Cardiac muscle cell (in vitro differentiated cells and primary cell): ENCODE data around the gene CSNK2A1. TPM values are rescaled to one million over a fixed set of nuclear protein-coding genes. Genes with fewer than 3 reads are reported as not detected.
A peak's percentile ranks its signal among the peaks of the same experiment; 100 is the strongest.

Source experiments
- DNase-seq, 2 donors: peaks; one replicate each; pipeline versions ENCODE4 v3.0.0 to v3.0.0-alpha.2; 2010 to 2017; ENCODE audit warnings: low read depth in 1 of 2, low spot score in 1 of 2
- H3K27ac ChIP-seq: fragments of 200-600 bp; sonication (generic); 2 replicates; pipeline ENCODE4 v1.5.1; 2016
- H3K27me3 ChIP-seq: fragments of 200-600 bp; sonication (generic); 2 replicates; pipeline ENCODE4 v1.6.0; 2016; ENCODE audit warnings: control low read depth
- H3K36me3 ChIP-seq: fragments of 200-600 bp; sonication (generic); 2 replicates; pipeline ENCODE4 v1.5.1; 2016; ENCODE audit warnings: control low read depth
- H3K4me1 ChIP-seq: fragments of 200-600 bp; sonication (generic); 2 replicates; pipeline ENCODE4 v1.8.1; 2017; ENCODE audit warnings: low read depth, mild to moderate bottlenecking, mixed run types
- H3K4me3 ChIP-seq: fragments of 200-600 bp; sonication (generic); 2 replicates; pipeline ENCODE4 v1.5.1; 2016; ENCODE audit warnings: mild to moderate bottlenecking
- H3K9me3 ChIP-seq: fragments of 200-600 bp; sonication (generic); 2 replicates; pipeline ENCODE4 v1.5.1; 2017; ENCODE audit warnings: low read depth, mild to moderate bottlenecking, control low read depth
- polyA plus RNA-seq: library from polyadenylated mRNA; unstranded; fragments of >200 nt; fragmentation: Nextera tagmentation; extraction: Ambion mirVana; gene quantifications from 2 replicates; pipeline ENCODE4 v1.2.1, GENCODE V29; 2016
- total RNA-seq: library from RNA; depleted of rRNA; stranded (reverse); fragments of >200 nt; gene quantifications from 2 replicates; pipeline ENCODE4 v1.2.3, GENCODE V29; 2016
- TF ChIP-seq, protein P1 (sequence below): IDR thresholded peaks from 2 replicates; pipeline ENCODE4 v1.5.1; 2012; ENCODE audit warnings: low read depth, mild to moderate bottlenecking, low read length

CSNK2A1 gene
- total and polyA plus RNA-seq, 2 experiments from 2014 or later, result 74.8 to 189 TPM

GRCh38 chr20:531608-532007 lies 12.0 kb downstream of the CSNK2A1 start:
- Histone ChIP-seq H3K27me3 (no peaks in the 10 kb centered on the region), H3K4me1 (peaks cover 6% of the 10 kb centered on the region), H3K27ac (no peak overlapping the region), H3K36me3 (peaks cover 6% of the 10 kb centered on the region), H3K9me3 (no peaks in the 10 kb centered on the region), H3K4me3 (no peak overlapping the region)
- no peak for DNase-seq
- TF ChIP-seq, protein P1, sequence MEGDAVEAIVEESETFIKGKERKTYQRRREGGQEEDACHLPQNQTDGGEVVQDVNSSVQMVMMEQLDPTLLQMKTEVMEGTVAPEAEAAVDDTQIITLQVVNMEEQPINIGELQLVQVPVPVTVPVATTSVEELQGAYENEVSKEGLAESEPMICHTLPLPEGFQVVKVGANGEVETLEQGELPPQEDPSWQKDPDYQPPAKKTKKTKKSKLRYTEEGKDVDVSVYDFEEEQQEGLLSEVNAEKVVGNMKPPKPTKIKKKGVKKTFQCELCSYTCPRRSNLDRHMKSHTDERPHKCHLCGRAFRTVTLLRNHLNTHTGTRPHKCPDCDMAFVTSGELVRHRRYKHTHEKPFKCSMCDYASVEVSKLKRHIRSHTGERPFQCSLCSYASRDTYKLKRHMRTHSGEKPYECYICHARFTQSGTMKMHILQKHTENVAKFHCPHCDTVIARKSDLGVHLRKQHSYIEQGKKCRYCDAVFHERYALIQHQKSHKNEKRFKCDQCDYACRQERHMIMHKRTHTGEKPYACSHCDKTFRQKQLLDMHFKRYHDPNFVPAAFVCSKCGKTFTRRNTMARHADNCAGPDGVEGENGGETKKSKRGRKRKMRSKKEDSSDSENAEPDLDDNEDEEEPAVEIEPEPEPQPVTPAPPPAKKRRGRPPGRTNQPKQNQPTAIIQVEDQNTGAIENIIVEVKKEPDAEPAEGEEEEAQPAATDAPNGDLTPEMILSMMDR, result no peak

DNA sequence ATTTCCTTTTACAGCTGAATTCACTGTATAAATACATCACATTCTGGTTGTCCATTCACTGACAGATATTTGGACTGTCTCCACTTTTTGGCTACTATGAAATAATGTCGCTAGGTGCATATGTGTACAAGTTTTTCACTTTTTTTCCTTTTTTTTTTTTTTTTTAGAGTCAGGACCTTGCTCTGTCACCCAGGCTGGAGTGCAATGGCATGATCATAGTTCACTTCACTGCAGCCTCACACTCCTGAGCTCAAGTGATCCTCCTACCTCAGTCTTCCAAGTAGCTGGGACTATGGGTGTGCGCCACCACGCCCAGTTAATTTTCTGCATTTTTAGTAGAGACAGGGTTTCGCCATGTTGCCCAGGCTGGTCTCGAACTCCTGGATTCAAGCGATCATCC lies 13.3 kb downstream of the CSNK2A1 start:
- H3K4me1 ChIP-seq, result no peaks in the 10 kb centered on the region
- H3K36me3 ChIP-seq, result peaks cover 9% of the 10 kb centered on the region
- DNase-seq, result no peak
- TF ChIP-seq, protein P1, result no peak
- H3K27ac ChIP-seq, result no peak overlapping the region
- no peaks in the 10 kb centered on the region for H3K27me3 ChIP-seq
- H3K9me3 ChIP-seq, result no peaks in the 10 kb centered on the region
- H3K4me3 ChIP-seq, result no peak overlapping the region

DNA sequence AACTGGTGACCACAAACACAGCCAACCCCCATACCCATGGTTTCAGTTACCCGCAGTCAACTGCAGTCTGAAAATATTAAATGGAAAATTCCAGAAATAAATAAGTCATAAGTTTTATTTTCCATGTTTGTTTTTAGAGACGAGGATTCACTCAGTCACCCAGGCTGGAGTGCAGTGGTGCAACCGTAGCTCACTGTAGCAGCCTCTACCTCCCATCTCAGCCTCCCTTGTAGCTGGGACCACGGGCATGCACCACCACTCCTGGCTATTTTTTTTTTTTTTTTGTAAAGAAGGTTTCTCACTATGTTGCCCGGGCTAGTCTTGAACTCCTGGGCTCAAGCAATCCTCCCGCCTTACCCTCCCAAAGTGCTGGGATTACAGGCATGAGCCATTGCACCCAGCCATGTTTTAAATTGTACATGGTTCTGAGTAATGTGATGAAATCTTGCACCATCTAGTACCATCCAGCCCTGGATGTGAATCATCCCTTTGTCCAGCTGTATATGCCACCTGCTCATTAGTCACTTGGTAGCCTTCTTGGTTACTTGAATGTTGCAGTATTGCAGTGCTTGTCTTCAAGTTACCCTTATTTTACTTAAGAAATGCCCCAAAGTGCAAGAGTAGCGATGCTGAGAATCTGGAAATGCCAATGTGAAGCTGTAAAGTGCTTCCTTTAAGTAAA lies 14.5 kb downstream of the CSNK2A1 start:
- H3K4me3 ChIP-seq, result no peak overlapping the region
- H3K4me1 ChIP-seq, result no peaks in the 10 kb centered on the region
- TF ChIP-seq, protein P1, result no peak
- H3K27me3 ChIP-seq, result no peaks in the 10 kb centered on the region
- no peak overlapping the region for H3K27ac ChIP-seq
- no peaks in the 10 kb centered on the region for H3K9me3 ChIP-seq
- peaks cover 9% of the 10 kb centered on the region for H3K36me3 ChIP-seq
- peak in 1 of 2 donors; percentile 73 for DNase-seq

DNA sequence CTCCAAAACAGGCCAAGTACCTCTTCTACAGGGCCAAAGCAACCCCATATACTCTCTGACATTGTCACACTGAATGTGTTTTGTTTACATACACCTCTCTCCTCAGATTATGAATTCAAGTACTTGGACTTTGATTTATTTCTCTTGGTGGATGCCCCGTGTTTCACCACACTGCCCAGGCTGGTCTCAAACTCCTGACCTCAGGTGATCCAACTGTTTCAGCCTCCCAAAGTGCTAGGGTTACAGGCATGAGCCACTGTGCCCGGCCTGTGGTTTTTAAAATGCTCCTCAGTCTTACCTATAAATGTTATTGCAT lies 16.1 kb downstream of the CSNK2A1 start:
- no peaks in the 10 kb centered on the region for H3K27me3 ChIP-seq

GRCh38 chr20:521860-522259 lies 21.7 kb downstream of the CSNK2A1 start:
- Histone ChIP-seq H3K27me3 (no peaks in the 10 kb centered on the region), H3K27ac (no peak overlapping the region), H3K36me3 (peaks cover 3% of the 10 kb centered on the region), H3K9me3 (no peaks in the 10 kb centered on the region), H3K4me1 (peaks cover 8% of the 10 kb centered on the region), H3K4me3 (no peak overlapping the region)
- TF ChIP-seq, protein P1, result no peak
- no peak for DNase-seq

More for the DNA sequence above, 16.1 kb downstream of the CSNK2A1 start:
- no peak for DNase-seq
- H3K36me3 ChIP-seq, result peaks cover 9% of the 10 kb centered on the region
- TF ChIP-seq, protein P1, result no peak
- no peaks in the 10 kb centered on the region for H3K4me1 ChIP-seq
- H3K4me3 ChIP-seq, result no peak overlapping the region
- H3K27ac ChIP-seq, result no peak overlapping the region
- no peaks in the 10 kb centered on the region for H3K9me3 ChIP-seq

- Histone ChIP-seq H3K27me3 (no peaks in the 10 kb centered on the region), H3K27ac (no peak overlapping the region), H3K4me3 (no peak overlapping the region), H3K9me3 (no peaks in the 10 kb centered on the region), H3K4me1 (peaks cover 15% of the 10 kb centered on the region), H3K36me3 (no peaks in the 10 kb centered on the region)
- no peak for DNase-seq
- TF ChIP-seq, protein P1, result no peak
Observed at GRCh38 chr20:519999-520398, 23.6 kb downstream of the CSNK2A1 start.
